HEK293 (cell line): ENCODE measurements around the gene SEPTIN7.

ENCODE experiments used
- KLF9 ChIP-seq: fragments of 450-650 bp; formaldehyde crosslinking; IDR thresholded peaks from 2 replicates; pipeline ENCODE4 v1.5.1; 2016; ENCODE audit warnings: missing biosample characterization, missing genetic modification characterization, low read depth
- SP7 ChIP-seq: fragments of 450-650 bp; formaldehyde crosslinking; IDR thresholded peaks from 2 replicates; pipeline ENCODE4 v1.5.1; 2016; ENCODE audit warnings: missing biosample characterization, missing genetic modification characterization
- ZNF335 ChIP-seq: fragments of 450-650 bp; formaldehyde crosslinking; conservative IDR thresholded peaks from 2 replicates; pipeline ENCODE4 v1.5.1; 2016; ENCODE audit warnings: missing biosample characterization, missing genetic modification characterization
- ZNF596 ChIP-seq: fragments of 450-650 bp; IDR thresholded peaks from 2 replicates; pipeline ENCODE4 v1.5.0; 2018; ENCODE audit warnings: missing biosample characterization, mild to moderate bottlenecking, missing genetic modification characterization, moderate library complexity
- ZNF664 ChIP-seq: fragments of 450-650 bp; formaldehyde crosslinking; IDR thresholded peaks from 2 replicates; pipeline ENCODE4 v1.5.1; 2016; ENCODE audit warnings: missing biosample characterization, missing genetic modification characterization
- ZNF843 ChIP-seq: fragments of 450-650 bp; formaldehyde crosslinking; IDR thresholded peaks from 2 replicates; pipeline ENCODE4 v1.5.1; 2016; ENCODE audit warnings: missing biosample characterization, missing genetic modification characterization
- TF ChIP-seq, protein P1 (sequence below): fragments of 450-650 bp; formaldehyde crosslinking; IDR thresholded peaks from 2 replicates; pipeline ENCODE4 v1.5.1; 2016; ENCODE audit warnings: missing biosample characterization, missing genetic modification characterization
- TF ChIP-seq, protein P2 (sequence below): fragments of 450-650 bp; formaldehyde crosslinking; IDR thresholded peaks from 2 replicates; pipeline ENCODE4 v1.5.1; 2016; ENCODE audit warnings: missing biosample characterization, missing genetic modification characterization
- TF ChIP-seq, protein P3 (sequence below): fragments of 450-650 bp; formaldehyde crosslinking; IDR thresholded peaks from 2 replicates; pipeline ENCODE4 v1.5.1; 2016; ENCODE audit warnings: missing biosample characterization, missing genetic modification characterization
- TF ChIP-seq, protein P4 (sequence below): fragments of 450-650 bp; formaldehyde crosslinking; IDR thresholded peaks from 2 replicates; pipeline ENCODE4 v1.5.1; 2016; ENCODE audit warnings: missing biosample characterization, missing genetic modification characterization
- TF ChIP-seq, protein P5 (sequence below): fragments of 450-650 bp; formaldehyde crosslinking; IDR thresholded peaks from 2 replicates; pipeline ENCODE4 v1.5.1; 2016; ENCODE audit warnings: missing biosample characterization, missing genetic modification characterization, low read depth

DNA sequence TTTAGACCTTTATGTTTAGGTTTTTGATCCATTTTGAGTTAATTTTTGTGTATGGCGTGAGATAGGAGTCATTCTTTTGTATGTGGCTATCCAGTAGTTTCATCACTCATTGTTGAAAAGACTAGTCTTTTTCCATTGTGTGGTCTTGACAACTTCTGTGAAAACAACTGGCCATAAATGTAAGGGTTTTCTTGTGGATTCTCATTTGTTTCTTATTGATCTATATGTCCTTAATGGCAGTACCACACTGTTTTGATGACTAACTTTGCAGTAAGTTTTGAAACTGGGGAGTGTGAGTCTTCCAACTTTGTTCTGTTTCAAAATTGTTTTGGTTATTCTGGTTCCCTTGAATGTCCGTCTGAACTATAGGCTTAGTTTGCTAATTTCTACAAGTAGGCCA lies 16.3 kb downstream of the SEPTIN7 start:
- TF ChIP-seq, protein P1, sequence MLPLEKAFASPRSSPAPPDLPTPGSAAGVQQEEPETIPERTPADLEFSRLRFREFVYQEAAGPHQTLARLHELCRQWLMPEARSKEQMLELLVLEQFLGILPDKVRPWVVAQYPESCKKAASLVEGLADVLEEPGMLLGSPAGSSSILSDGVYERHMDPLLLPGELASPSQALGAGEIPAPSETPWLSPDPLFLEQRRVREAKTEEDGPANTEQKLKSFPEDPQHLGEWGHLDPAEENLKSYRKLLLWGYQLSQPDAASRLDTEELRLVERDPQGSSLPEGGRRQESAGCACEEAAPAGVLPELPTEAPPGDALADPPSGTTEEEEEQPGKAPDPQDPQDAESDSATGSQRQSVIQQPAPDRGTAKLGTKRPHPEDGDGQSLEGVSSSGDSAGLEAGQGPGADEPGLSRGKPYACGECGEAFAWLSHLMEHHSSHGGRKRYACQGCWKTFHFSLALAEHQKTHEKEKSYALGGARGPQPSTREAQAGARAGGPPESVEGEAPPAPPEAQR = no peak
- no peak for TF ChIP-seq KLF9 (tag by site-specific recombination)
- TF ChIP-seq, protein P2, sequence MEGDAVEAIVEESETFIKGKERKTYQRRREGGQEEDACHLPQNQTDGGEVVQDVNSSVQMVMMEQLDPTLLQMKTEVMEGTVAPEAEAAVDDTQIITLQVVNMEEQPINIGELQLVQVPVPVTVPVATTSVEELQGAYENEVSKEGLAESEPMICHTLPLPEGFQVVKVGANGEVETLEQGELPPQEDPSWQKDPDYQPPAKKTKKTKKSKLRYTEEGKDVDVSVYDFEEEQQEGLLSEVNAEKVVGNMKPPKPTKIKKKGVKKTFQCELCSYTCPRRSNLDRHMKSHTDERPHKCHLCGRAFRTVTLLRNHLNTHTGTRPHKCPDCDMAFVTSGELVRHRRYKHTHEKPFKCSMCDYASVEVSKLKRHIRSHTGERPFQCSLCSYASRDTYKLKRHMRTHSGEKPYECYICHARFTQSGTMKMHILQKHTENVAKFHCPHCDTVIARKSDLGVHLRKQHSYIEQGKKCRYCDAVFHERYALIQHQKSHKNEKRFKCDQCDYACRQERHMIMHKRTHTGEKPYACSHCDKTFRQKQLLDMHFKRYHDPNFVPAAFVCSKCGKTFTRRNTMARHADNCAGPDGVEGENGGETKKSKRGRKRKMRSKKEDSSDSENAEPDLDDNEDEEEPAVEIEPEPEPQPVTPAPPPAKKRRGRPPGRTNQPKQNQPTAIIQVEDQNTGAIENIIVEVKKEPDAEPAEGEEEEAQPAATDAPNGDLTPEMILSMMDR = no peak
- TF ChIP-seq ZNF335 (tag by site-specific recombination) = no peak
- no peak for TF ChIP-seq ZNF843 (tag by site-specific recombination)
- TF ChIP-seq, protein P3, sequence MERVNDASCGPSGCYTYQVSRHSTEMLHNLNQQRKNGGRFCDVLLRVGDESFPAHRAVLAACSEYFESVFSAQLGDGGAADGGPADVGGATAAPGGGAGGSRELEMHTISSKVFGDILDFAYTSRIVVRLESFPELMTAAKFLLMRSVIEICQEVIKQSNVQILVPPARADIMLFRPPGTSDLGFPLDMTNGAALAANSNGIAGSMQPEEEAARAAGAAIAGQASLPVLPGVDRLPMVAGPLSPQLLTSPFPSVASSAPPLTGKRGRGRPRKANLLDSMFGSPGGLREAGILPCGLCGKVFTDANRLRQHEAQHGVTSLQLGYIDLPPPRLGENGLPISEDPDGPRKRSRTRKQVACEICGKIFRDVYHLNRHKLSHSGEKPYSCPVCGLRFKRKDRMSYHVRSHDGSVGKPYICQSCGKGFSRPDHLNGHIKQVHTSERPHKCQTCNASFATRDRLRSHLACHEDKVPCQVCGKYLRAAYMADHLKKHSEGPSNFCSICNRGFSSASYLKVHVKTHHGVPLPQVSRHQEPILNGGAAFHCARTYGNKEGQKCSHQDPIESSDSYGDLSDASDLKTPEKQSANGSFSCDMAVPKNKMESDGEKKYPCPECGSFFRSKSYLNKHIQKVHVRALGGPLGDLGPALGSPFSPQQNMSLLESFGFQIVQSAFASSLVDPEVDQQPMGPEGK (tag by site-specific recombination) = no peak
- no peak for TF ChIP-seq ZNF596
- TF ChIP-seq ZNF664 (tag by site-specific recombination) = no peak
- TF ChIP-seq SP7 (tag by site-specific recombination) = no peak
- TF ChIP-seq, protein P4, sequence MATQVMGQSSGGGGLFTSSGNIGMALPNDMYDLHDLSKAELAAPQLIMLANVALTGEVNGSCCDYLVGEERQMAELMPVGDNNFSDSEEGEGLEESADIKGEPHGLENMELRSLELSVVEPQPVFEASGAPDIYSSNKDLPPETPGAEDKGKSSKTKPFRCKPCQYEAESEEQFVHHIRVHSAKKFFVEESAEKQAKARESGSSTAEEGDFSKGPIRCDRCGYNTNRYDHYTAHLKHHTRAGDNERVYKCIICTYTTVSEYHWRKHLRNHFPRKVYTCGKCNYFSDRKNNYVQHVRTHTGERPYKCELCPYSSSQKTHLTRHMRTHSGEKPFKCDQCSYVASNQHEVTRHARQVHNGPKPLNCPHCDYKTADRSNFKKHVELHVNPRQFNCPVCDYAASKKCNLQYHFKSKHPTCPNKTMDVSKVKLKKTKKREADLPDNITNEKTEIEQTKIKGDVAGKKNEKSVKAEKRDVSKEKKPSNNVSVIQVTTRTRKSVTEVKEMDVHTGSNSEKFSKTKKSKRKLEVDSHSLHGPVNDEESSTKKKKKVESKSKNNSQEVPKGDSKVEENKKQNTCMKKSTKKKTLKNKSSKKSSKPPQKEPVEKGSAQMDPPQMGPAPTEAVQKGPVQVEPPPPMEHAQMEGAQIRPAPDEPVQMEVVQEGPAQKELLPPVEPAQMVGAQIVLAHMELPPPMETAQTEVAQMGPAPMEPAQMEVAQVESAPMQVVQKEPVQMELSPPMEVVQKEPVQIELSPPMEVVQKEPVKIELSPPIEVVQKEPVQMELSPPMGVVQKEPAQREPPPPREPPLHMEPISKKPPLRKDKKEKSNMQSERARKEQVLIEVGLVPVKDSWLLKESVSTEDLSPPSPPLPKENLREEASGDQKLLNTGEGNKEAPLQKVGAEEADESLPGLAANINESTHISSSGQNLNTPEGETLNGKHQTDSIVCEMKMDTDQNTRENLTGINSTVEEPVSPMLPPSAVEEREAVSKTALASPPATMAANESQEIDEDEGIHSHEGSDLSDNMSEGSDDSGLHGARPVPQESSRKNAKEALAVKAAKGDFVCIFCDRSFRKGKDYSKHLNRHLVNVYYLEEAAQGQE (tag by site-specific recombination) = no peak
- TF ChIP-seq, protein P5, sequence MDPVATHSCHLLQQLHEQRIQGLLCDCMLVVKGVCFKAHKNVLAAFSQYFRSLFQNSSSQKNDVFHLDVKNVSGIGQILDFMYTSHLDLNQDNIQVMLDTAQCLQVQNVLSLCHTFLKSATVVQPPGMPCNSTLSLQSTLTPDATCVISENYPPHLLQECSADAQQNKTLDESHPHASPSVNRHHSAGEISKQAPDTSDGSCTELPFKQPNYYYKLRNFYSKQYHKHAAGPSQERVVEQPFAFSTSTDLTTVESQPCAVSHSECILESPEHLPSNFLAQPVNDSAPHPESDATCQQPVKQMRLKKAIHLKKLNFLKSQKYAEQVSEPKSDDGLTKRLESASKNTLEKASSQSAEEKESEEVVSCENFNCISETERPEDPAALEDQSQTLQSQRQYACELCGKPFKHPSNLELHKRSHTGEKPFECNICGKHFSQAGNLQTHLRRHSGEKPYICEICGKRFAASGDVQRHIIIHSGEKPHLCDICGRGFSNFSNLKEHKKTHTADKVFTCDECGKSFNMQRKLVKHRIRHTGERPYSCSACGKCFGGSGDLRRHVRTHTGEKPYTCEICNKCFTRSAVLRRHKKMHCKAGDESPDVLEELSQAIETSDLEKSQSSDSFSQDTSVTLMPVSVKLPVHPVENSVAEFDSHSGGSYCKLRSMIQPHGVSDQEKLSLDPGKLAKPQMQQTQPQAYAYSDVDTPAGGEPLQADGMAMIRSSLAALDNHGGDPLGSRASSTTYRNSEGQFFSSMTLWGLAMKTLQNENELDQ = no peak
